GM18505 (cell line): Measurements from ENCODE around the gene ALDH3A1.
A peak's percentile ranks its signal among the peaks of the same experiment; 100 is the strongest.
"Not testable (repeated sequence)": the region's sequence is repeated elsewhere in the genome, so short reads cannot be mapped to it uniquely, and the experiment has no call there.

Source experiments
- ATAC-seq: cut with Tn5 transposase; IDR thresholded peaks from one replicate; pipeline ENCODE4 v1.9.1; 2021; ENCODE audit not compliant: unreplicated experiment
- POLR2A ChIP-seq: IDR thresholded peaks from 4 replicates; pipeline ENCODE4 v1.6.1; 2011; ENCODE audit warnings: borderline replicate concordance; ENCODE audit not compliant: insufficient read depth, insufficient read length; ENCODE audit errors: extremely low read depth

The ALDH3A1 gene

DNA sequence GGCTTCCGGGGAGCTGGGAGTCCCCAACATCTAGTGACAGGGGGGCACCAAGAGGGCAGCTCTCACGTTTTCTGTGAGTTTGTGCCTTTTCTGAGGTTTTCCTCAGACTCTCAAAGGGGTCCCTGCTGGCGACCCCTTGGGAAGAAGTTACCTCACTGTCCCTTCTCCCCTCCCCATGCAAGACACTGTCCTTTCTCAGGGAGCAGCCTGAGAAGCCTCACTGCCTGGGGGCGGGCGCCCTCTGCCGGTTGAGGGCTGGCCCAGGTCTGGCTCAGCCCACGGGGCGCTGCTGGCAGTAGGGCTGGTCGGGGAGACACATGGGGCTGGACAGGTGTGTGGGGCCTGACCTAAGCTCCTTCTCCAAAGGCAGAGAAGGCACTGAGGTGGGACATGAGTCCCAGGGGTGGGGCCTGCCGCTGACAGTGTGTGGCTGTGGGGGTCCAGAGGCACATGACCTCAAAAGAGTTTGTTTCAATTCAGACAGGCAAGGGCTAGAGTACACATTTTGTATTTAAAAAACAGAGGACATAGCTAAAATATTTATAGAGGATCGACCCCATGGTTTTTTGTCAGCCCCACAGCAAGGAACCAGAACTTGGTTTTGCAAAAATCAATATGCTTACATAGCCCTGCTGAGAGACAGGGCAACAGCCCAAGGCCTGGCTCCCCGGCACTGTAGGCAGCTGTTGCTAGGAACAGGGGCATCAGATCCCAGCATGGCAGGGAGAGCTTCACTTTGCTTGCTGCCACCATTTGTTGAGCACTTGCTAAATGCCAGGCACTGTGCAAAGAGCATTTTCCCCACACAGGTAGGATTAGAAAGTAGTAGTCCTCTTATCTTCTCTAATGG, 18.5 kb upstream of the ALDH3A1 start:
- peak; percentile 81 for ATAC-seq
- no peak for TF ChIP-seq POLR2A

DNA sequence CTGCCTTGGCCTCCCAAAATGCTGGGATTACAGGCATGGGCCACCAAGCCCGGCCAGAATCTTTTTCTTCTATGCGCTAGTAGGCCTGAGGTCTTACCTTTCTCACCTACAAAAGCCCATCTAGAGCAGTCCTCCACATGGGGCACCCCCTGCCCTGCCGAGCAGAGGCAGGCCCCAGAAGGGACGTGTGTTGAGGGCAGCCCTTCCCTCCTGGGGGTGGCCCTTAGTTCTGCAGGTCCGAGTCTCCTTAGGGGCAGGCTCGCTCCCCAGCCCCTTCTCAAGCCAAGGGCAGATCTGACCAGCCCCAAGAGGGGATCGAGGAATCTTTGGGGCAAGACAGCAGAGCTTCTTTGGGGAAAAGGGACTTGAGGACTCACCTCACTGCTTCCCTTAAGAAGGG, 17.9 kb upstream of the ALDH3A1 start:
- TF ChIP-seq POLR2A, result no peak
- ATAC-seq, result no peak

- not testable (repeated sequence) for ATAC-seq
Observed at GRCh38 chr17:19763991-19764390, 15.9 kb upstream of the ALDH3A1 start.

DNA sequence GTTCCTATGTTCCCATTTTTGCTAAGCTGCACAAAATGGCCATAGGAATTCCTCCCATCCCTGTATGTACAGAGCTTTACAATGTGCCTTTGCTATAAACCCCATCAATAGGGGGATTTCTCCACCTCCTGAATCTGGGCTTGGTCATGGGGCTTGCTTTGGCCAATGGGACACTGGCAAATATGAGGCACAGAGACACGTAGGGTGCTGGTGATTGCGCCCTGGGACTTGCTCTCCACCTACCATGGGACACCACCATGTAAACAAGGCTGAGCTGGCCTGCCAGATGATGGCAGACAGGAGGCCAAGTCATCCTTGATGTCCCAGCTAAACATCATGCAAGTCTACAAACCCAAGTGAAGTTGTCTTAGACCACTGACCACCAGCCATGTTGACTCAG, 15.3 kb upstream of the ALDH3A1 start:
- no peak for TF ChIP-seq POLR2A
- no peak for ATAC-seq

- no peak for TF ChIP-seq POLR2A
- ATAC-seq, result no peak
Observed at GRCh38 chr17:19762515-19762961, 14.4 kb upstream of the ALDH3A1 start.

DNA sequence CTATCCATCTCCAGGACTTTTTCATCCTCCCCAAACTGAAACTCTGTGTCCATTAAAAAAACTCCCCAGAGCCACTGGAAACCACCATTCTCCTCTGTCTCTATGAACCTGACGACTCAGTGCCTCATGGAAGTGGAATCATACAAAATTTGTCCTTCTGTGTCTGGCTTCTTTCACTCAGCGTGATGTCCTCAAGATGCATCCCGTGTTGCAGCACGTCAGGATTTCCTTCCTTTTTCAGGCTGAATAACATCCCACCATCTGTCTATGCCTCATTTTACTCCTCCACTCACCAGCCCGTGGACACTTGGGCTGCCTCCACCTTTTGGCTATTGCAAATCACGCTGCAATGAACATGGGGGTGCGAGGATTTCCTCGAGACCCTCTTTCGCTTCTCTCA, 12.6 kb upstream of the ALDH3A1 start:
- no peak for TF ChIP-seq POLR2A
- ATAC-seq, result no peak

- TF ChIP-seq POLR2A, result no peak
- no peak for ATAC-seq
Observed at GRCh38 chr17:19759568-19760549, 11.8 kb upstream of the ALDH3A1 start.

DNA sequence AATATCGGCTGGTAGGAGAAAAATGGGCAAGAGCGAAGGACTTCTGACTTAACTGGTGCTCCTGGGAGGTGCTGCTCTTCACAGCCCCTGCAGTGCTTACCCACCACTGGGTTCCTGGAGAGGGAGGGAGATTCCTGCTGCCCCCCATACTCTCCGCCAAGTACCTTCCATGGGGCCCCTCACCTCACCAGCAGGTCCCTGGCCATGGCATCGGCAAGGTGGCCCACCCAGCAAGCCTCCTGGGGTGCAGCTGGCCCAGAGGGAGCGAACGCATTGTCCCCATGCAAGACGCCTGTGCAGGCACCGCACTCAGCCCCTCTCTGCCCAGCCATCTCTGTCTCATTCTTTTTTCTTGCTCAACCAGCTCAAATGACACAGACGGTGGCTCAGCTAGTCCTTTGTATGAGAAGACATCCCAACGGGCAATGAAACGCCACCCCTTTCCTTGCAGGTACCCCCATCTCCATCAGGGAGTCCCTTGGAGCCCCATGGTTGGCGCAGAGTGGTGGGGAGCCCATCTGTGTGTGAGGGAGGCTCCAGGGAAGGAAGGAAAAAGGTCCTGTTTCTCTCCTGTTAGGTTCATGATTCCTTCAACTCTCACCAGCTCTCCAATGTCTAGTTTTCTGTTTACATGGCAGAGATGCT, 9.6 kb upstream of the ALDH3A1 start:
- TF ChIP-seq POLR2A, result no peak

GRCh38 chr17:19756546-19756945, 8.4 kb upstream of the ALDH3A1 start:
- TF ChIP-seq POLR2A, result no peak
- no peak for ATAC-seq

More for the DNA sequence above, 9.6 kb upstream of the ALDH3A1 start:
- ATAC-seq, result no peak

GRCh38 chr17:19755821-19756510, 7.9 kb upstream of the ALDH3A1 start:
- no peak for TF ChIP-seq POLR2A
- no peak for ATAC-seq

DNA sequence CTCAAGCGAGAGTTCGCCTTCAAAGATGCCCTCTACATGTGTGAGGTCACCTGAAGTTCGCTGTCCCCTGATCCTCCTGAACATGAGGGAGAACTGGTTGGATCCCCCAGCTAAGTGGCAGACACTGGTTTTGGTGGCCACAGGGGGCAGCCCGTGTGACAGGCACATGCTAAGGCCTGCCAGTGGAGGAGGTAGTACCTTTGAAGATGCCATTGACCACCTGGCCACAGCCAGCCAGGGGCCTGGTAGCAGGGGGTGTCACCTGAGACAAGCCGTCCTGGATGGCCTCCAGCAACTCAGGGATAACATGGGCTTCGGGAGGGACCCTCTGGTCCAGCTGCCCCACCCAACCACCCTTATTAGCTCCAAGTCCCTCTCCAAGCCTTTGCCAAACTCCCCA, 7.3 kb upstream of the ALDH3A1 start:
- no peak for ATAC-seq
- TF ChIP-seq POLR2A, result no peak

- no peak for ATAC-seq
- TF ChIP-seq POLR2A, result no peak
Observed at GRCh38 chr17:19753661-19754463, 5.8 kb upstream of the ALDH3A1 start.

DNA sequence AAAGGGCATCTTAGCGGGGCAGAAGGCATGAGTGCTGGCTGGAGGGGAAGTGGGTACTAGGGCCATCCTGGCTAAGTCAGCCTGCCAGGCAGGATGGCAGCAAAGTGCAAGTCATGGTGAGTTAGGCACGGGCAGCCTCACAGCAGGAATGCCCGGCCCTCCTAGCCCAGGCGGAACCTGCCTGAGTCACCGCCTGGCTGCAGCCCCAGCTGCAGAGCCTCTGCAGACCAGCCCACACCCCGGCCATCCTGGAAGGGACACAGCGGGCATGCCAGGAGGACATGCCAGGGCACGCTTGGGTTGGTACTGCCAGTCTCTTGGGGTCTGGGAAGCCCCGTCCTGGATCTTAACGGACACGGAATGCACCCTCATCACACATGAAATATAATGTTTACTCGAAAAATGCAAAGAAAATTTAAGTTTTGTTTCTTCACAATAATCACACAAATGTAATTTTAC, 5.0 kb upstream of the ALDH3A1 start:
- no peak for ATAC-seq
- TF ChIP-seq POLR2A, result no peak
